ENCODE data around the gene USP13. TPM values are rescaled to one million over a fixed set of nuclear protein-coding genes. Genes with fewer than 3 reads are reported as not detected.

The USP13 gene
- total RNA-seq, 1 experiment from 2014 or later: 33.0 TPM

- H3K27ac ChIP-seq (ENCODE audit: low read depth, low read length, poor library complexity, severe bottlenecking): peak overlapping the region; percentile 84
- ChIA-PET CTCF (no interaction called here), POLR2A (ENCODE audit: low non-redundant PET) (no interaction called here)
- H3K4me3 ChIP-seq (ENCODE audit: low read depth, low read length, poor library complexity, severe bottlenecking): no peak overlapping the region
- intact Hi-C loops (cut with micrococcal nuclease; ENCODE audit: unreplicated experiment): no loop called here
- H3K36me3 ChIP-seq (ENCODE audit: insufficient read depth, low read length, poor library complexity, severe bottlenecking): peaks cover 9% of the 10 kb centered on the region
- no peaks in the 10 kb centered on the region for H3K27me3 ChIP-seq (replicated peaks; ENCODE audit: insufficient read depth, low read depth, low read length, poor library complexity)
- no peak for TF ChIP-seq CTCF (conservative IDR thresholded peaks at IDR 0.05; ENCODE audit: low read depth, low read length)
- TF ChIP-seq EZH2 (IDR thresholded peaks at IDR 0.05; ENCODE audit: borderline replicate concordance, low read depth, low read length, poor library complexity, severe bottlenecking): no peak
- no TSS peak for BruUV-seq (replicated peaks)
- peak; percentile 70 for DNase-seq (ENCODE audit: low spot score)
- H3K9me3 ChIP-seq (ENCODE audit: low read depth, low read length, poor library complexity, severe bottlenecking): no peaks in the 10 kb centered on the region
- H3K4me1 ChIP-seq (ENCODE audit: insufficient read depth, low read length, poor library complexity, severe bottlenecking): peaks cover 35% of the 10 kb centered on the region
Observed at GRCh38 chr3:179745079-179745478, 92.2 kb downstream of the USP13 start.

- POLR2A ChIA-PET (ENCODE audit: low non-redundant PET): no interaction called here
- Histone ChIP-seq H3K27ac (ENCODE audit: low read depth, low read length, poor library complexity, severe bottlenecking) (peak overlapping the region; percentile 84), H3K9me3 (ENCODE audit: low read depth, low read length, poor library complexity, severe bottlenecking) (no peaks in the 10 kb centered on the region), H3K4me1 (ENCODE audit: insufficient read depth, low read length, poor library complexity, severe bottlenecking) (peaks cover 35% of the 10 kb centered on the region), H3K4me3 (ENCODE audit: low read depth, low read length, poor library complexity, severe bottlenecking) (no peak overlapping the region), H3K36me3 (ENCODE audit: insufficient read depth, low read length, poor library complexity, severe bottlenecking) (peaks cover 9% of the 10 kb centered on the region), H3K27me3 (replicated peaks; ENCODE audit: insufficient read depth, low read depth, low read length, poor library complexity) (no peaks in the 10 kb centered on the region)
- TF ChIP-seq EZH2 (IDR thresholded peaks at IDR 0.05; ENCODE audit: borderline replicate concordance, low read depth, low read length, poor library complexity, severe bottlenecking): no peak
- TF ChIP-seq CTCF (conservative IDR thresholded peaks at IDR 0.05; ENCODE audit: low read depth, low read length): no peak
- intact Hi-C loops (cut with micrococcal nuclease; ENCODE audit: unreplicated experiment): no loop called here
- CTCF ChIA-PET: no interaction called here
- DNase-seq (ENCODE audit: low spot score): peak; percentile 49
- BruUV-seq (replicated peaks): no TSS peak
Observed at GRCh38 chr3:179745716-179746115, 92.9 kb downstream of the USP13 start.

GRCh38 chr3:179750720-179751328 lies 98.0 kb downstream of the USP13 start:
- peaks cover 16% of the 10 kb centered on the region for H3K4me1 ChIP-seq (ENCODE audit: insufficient read depth, low read length, poor library complexity, severe bottlenecking)
- peak; percentile 63 for DNase-seq (ENCODE audit: low spot score)
- H3K27me3 ChIP-seq (replicated peaks; ENCODE audit: insufficient read depth, low read depth, low read length, poor library complexity): no peaks in the 10 kb centered on the region
- ChIA-PET CTCF (interaction anchor here (0.8 kb wide), 1 partner anchor 133 kb away, joined by 3 read pairs; no protein-coding TSS in a partner anchor), POLR2A (ENCODE audit: low non-redundant PET) (no interaction called here)
- H3K9me3 ChIP-seq (ENCODE audit: low read depth, low read length, poor library complexity, severe bottlenecking): no peaks in the 10 kb centered on the region
- no TSS peak for BruUV-seq (replicated peaks)
- intact Hi-C loops (cut with micrococcal nuclease; ENCODE audit: unreplicated experiment): no loop called here
- no peak overlapping the region for H3K27ac ChIP-seq (ENCODE audit: low read depth, low read length, poor library complexity, severe bottlenecking)
- H3K4me3 ChIP-seq (ENCODE audit: low read depth, low read length, poor library complexity, severe bottlenecking): no peak overlapping the region
- TF ChIP-seq EZH2 (IDR thresholded peaks at IDR 0.05; ENCODE audit: borderline replicate concordance, low read depth, low read length, poor library complexity, severe bottlenecking): no peak
- peak; percentile 87 for TF ChIP-seq CTCF (conservative IDR thresholded peaks at IDR 0.05; ENCODE audit: low read depth, low read length)
- peaks cover 11% of the 10 kb centered on the region for H3K36me3 ChIP-seq (ENCODE audit: insufficient read depth, low read length, poor library complexity, severe bottlenecking)
